Psoas muscle (tissue), 8 donors: ENCODE results near the gene PTPRA. TPM values are rescaled to one million over a fixed set of nuclear protein-coding genes. Genes with fewer than 3 reads are reported as not detected.

ENCODE experiments used
- ATAC-seq, 4 donors: fragments of 200-7000 bp; cut with Tn5 transposase; one replicate each; pipeline ENCODE4 v1.9.1; 2020; ENCODE audit warnings: moderate library complexity in 3 of 4, mild to moderate bottlenecking in 2 of 4
- DNase-seq, 2 donors: peaks; one replicate each; pipeline ENCODE4 v3.0.0-alpha.2; 2020
- H3K27ac ChIP-seq: fragments of 200-600 bp; one replicate; pipeline ENCODE4 v1.8.0; 2022
- H3K27me3 ChIP-seq, 3 donors: fragments of 200-600 bp in 1 of 3; one replicate each; pipeline versions ENCODE4 v1.6.1 to v1.8.0; 2013 to 2022; ENCODE audit warnings: low read length in 2 of 3, mild to moderate bottlenecking in 2 of 3, moderate library complexity in 1 of 3; ENCODE audit not compliant: insufficient read depth in 3 of 3
- H3K36me3 ChIP-seq, 2 donors: fragments of 200-600 bp in 1 of 2; one replicate each; pipeline versions ENCODE4 v1.6.1 to v1.8.0; 2013 to 2022; ENCODE audit warnings: low read depth in 1 of 2, mild to moderate bottlenecking in 1 of 2, moderate library complexity in 1 of 2; ENCODE audit not compliant: insufficient read depth in 1 of 2
- H3K4me1 ChIP-seq: fragments of 200-600 bp; one replicate; pipeline ENCODE4 v1.8.0; 2022
- H3K4me3 ChIP-seq: fragments of 200-600 bp; one replicate; pipeline ENCODE4 v1.8.0; 2022; ENCODE audit warnings: mild to moderate bottlenecking
- H3K9me3 ChIP-seq: fragments of 200-600 bp; one replicate; pipeline ENCODE4 v1.8.0; 2022
- CTCF ChIP-seq: fragments of 200-600 bp; IDR thresholded peaks from one replicate; pipeline ENCODE4 v1.8.0; 2022; ENCODE audit warnings: antibody characterized with exemption
- WGBS, 3 donors: extraction: QIAGEN DNeasy Blood & Tissue Kit; methylation state at CpG; one replicate each; pipeline versions ENCODE4 v1.1.6 to v1.1.7; 2013; 5-methylcytosine and 5-hydroxymethylcytosine counted together
- intact Hi-C, 2 donors: fragments of 100-400 bp; cut with DNase I; formaldehyde crosslinking; loops; one replicate each; pipeline versions ENCODE4 v1.11.0 to v1.14.2; 2022
- polyA plus RNA-seq, 3 donors: library from polyadenylated mRNA; stranded (reverse); fragments of 200-250 nt; gene quantifications; one replicate each; pipeline ENCODE4 v1.2.3, GENCODE V29; 2013
- total RNA-seq, 4 donors: library from RNA; stranded (reverse); fragmentation: NEBNext Ultra II Directional in 2 of 4; extraction: Animal tissue kit (Norgen Biotek cat#: 25700) in 2 of 4; gene quantifications; one replicate each; pipeline versions ENCODE4 v1.2.1 to v1.2.4, GENCODE V29; 2021 to 2023
- donor health status: healthy with polysubstance abuse.
- donor health status: DM: no; HTN: no; CAD: no; lungs with moderate emphysema.
- donor health status: Bipolar disorder and iron deficiency.
- donor health status: healthy.
- donor health status: DM: yes; HTN: yes; CAD: no.
- donor health status: DM: no; HTN: no; CAD: no.
- donor health status: DM: no; HTN: no; CAD: no.
- donor health status: DM: yes; HTN: yes; CAD: no.

The PTPRA gene
- total and polyA plus RNA-seq, 7 donors, result 7.6 to 19.9 (median 15.0) TPM

- Histone ChIP-seq H3K36me3 (no peaks in the 10 kb centered on the region), H3K4me1 (peaks cover 12% of the 10 kb centered on the region), H3K9me3 (no peaks in the 10 kb centered on the region), H3K4me3 (no peak overlapping the region), H3K27me3 (no peaks in the 10 kb centered on the region), H3K27ac (no peak overlapping the region)
- 65 to 79% (median 73%) methylated on average over 3 of the region's 3 CpGs for WGBS, 3 donors
- DNase-seq (no peak), ATAC-seq (no peak)
- intact Hi-C loops, result no loop called here
- TF ChIP-seq CTCF, result no peak
Measured at GRCh38 chr20:2883726-2884637, 10.7 kb downstream of the PTPRA start.

GRCh38 chr20:2887715-2888114 lies 14.4 kb downstream of the PTPRA start:
- TF ChIP-seq CTCF, result no peak

GRCh38 chr20:2888224-2888955 lies 15.1 kb downstream of the PTPRA start:
- TF ChIP-seq CTCF, result no peak
- ATAC-seq, result no peak
- no peak overlapping the region for H3K4me3 ChIP-seq
- no peaks in the 10 kb centered on the region for H3K36me3 ChIP-seq
- no peak overlapping the region for H3K27ac ChIP-seq
- intact Hi-C loops, result no loop called here
- peaks cover 38% of the 10 kb centered on the region for H3K4me1 ChIP-seq
- H3K27me3 ChIP-seq, result no peaks in the 10 kb centered on the region
- no peaks in the 10 kb centered on the region for H3K9me3 ChIP-seq
- 94 to 96% (median 94%) methylated on average over 4 of the region's 4 CpGs for WGBS, 3 donors
- DNase-seq, result no peak

More at GRCh38 chr20:2887715-2888114, 14.4 kb downstream of the PTPRA start:
- ATAC-seq (no peak), DNase-seq (no peak)
- no peaks in the 10 kb centered on the region for H3K36me3 ChIP-seq
- H3K27me3 ChIP-seq, result no peaks in the 10 kb centered on the region
- H3K4me3 ChIP-seq, result no peak overlapping the region
- no peak overlapping the region for H3K27ac ChIP-seq
- 77 to 89% (median 83%) methylated on average over 3 of the region's 3 CpGs for WGBS, 3 donors
- H3K4me1 ChIP-seq, result peaks cover 35% of the 10 kb centered on the region
- no peaks in the 10 kb centered on the region for H3K9me3 ChIP-seq
- intact Hi-C loops, result no loop called here

GRCh38 chr20:2889209-2889608 lies 15.9 kb downstream of the PTPRA start:
- H3K4me3 ChIP-seq, result no peak overlapping the region
- no peaks in the 10 kb centered on the region for H3K9me3 ChIP-seq
- no peak for ATAC-seq
- H3K27ac ChIP-seq, result no peak overlapping the region
- no peaks in the 10 kb centered on the region for H3K36me3 ChIP-seq
- intact Hi-C loops, result no loop called here
- H3K4me1 ChIP-seq, result peaks cover 38% of the 10 kb centered on the region
- DNase-seq, result no peak
- TF ChIP-seq CTCF, result no peak
- WGBS, 3 donors, result 50 to 98% (median 94%) methylated on average over 1 of the region's 1 CpG
- H3K27me3 ChIP-seq, result no peaks in the 10 kb centered on the region
